Neutrophil (primary cell): ENCODE data around the gene CTXN1.

Experiments
- H3K27ac ChIP-seq: fragments of 200-600 bp; sonication (generic); 2 replicates; pipeline ENCODE4 v1.5.1; 2016; ENCODE audit warnings: mild to moderate bottlenecking, moderate library complexity
- H3K27me3 ChIP-seq: fragments of 200-600 bp; sonication (generic); 2 replicates; pipeline ENCODE4 v1.6.0; 2016; ENCODE audit warnings: mild to moderate bottlenecking
- H3K36me3 ChIP-seq: fragments of 200-600 bp; sonication (generic); 2 replicates; pipeline ENCODE4 v1.5.1; 2017
- H3K4me1 ChIP-seq, 2 experiments: fragments of 200-600 bp in 1 of 2; sonication (generic) in 1 of 2; 1 replicate in 1 of 2; 2 replicates in 1 of 2; pipeline versions ENCODE4 v1.5.1 to v1.6.1; 2013 to 2016; ENCODE audit warnings: low read depth in 1 of 2, low read length in 1 of 2, mild to moderate bottlenecking in 1 of 2, moderate library complexity in 1 of 2; ENCODE audit not compliant: control insufficient read depth in 1 of 2, insufficient read depth in 1 of 2
- H3K4me3 ChIP-seq, 2 experiments: fragments of 200-600 bp in 1 of 2; sonication (generic) in 1 of 2; 1 replicate in 1 of 2; 2 replicates in 1 of 2; pipeline ENCODE4 v1.5.1; 2013 to 2016; ENCODE audit warnings: low read depth in 1 of 2, low read length in 1 of 2, mild to moderate bottlenecking in 1 of 2, moderate library complexity in 1 of 2
- H3K9me3 ChIP-seq: fragments of 200-600 bp; sonication (generic); 2 replicates; pipeline ENCODE4 v1.5.1; 2016
- CTCF ChIP-seq: fragments of 200-600 bp; sonication (generic); IDR thresholded peaks from 2 replicates; pipeline ENCODE4 v1.5.1; 2016; ENCODE audit warnings: antibody characterized with exemption

Gene CTXN1

DNA sequence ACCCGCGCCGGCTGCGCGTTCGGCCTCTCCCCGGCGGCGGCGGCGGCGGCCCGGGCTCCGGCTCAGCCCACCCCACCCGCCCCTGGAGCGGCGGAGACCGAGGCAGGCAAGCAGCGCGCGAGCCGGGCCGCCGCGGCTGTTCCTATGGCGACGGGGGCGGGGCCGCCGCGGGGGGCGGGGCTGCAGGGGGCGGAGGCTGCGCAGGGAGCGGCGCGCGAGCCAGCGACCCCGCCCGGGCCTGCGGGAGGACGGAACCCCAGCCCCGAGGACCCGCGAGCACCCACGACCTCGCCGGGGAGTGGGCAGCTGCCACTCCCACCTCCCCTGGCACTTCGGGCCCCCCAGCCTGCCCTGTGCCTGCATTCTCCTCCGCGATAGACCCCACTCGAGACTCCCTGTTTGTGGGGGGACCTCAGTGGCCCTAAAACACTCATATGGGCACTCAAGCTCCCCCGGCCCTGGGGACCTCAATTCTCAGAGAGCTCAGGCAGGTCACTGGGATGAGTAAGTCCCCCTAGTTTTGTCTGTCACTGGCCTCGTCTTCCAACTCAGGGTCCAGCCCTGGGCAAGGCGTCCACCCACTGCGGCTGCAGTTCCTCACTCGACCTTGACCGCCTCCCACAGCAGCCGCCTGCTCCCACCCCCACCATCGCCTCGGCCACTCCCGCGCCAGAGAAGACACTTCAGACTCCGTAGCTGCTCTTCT lies at the start of gene CTXN1:
Gene CTXN1 (minus strand): TSS at position 115 of the 706 bp plus-strand sequence. CDS start 597 bp downstream, outside the sequence.
- peaks cover 9% of the 10 kb centered on the region for H3K36me3 ChIP-seq
- peak within 1 kb of the TSS; percentile 40 to 60 for H3K4me3 ChIP-seq
- H3K27me3 ChIP-seq: peaks cover 31% of the 10 kb centered on the region
- peaks cover 13 to 26% of the 10 kb centered on the region in 2 experiments for H3K4me1 ChIP-seq
- H3K9me3 ChIP-seq: no peaks in the 10 kb centered on the region
- no peak within 1 kb of the TSS for H3K27ac ChIP-seq
- no peak for TF ChIP-seq CTCF

DNA sequence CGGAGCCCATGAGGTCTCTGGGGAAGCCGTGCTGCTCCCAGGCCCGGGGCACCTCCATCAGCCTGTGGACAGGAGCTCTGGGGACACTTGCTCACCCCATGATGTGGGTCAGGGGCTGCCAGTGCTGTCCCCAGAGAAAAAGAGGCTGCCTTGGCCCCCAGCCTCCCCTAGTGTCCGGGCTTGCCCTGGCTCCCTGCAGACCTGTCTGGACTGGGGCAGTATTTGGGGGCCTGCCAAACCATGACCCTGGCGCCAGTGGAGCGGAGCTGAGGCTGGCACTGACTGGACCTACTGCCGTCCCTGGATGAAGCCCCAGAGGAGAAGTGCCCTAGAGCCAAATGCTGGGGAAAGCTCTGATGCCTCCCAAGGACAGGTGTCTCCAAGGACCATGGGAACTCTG lies 49.1 kb upstream of the CTXN1 start:
- H3K36me3 ChIP-seq: peaks cover 79% of the 10 kb centered on the region
- TF ChIP-seq CTCF: no peak
- H3K27ac ChIP-seq: no peak overlapping the region
- H3K9me3 ChIP-seq: no peaks in the 10 kb centered on the region
- no peaks in the 10 kb centered on the region for H3K4me1 ChIP-seq
- H3K4me3 ChIP-seq: no peak overlapping the region
- H3K27me3 ChIP-seq: no peaks in the 10 kb centered on the region

GRCh38 chr19:7973883-7974282 lies 47.9 kb upstream of the CTXN1 start:
- H3K36me3 ChIP-seq: peaks cover 73% of the 10 kb centered on the region
- no peak overlapping the region for H3K27ac ChIP-seq
- H3K4me1 ChIP-seq: no peaks in the 10 kb centered on the region
- no peak overlapping the region for H3K4me3 ChIP-seq
- H3K9me3 ChIP-seq: no peaks in the 10 kb centered on the region
- no peaks in the 10 kb centered on the region for H3K27me3 ChIP-seq
- TF ChIP-seq CTCF: no peak

DNA sequence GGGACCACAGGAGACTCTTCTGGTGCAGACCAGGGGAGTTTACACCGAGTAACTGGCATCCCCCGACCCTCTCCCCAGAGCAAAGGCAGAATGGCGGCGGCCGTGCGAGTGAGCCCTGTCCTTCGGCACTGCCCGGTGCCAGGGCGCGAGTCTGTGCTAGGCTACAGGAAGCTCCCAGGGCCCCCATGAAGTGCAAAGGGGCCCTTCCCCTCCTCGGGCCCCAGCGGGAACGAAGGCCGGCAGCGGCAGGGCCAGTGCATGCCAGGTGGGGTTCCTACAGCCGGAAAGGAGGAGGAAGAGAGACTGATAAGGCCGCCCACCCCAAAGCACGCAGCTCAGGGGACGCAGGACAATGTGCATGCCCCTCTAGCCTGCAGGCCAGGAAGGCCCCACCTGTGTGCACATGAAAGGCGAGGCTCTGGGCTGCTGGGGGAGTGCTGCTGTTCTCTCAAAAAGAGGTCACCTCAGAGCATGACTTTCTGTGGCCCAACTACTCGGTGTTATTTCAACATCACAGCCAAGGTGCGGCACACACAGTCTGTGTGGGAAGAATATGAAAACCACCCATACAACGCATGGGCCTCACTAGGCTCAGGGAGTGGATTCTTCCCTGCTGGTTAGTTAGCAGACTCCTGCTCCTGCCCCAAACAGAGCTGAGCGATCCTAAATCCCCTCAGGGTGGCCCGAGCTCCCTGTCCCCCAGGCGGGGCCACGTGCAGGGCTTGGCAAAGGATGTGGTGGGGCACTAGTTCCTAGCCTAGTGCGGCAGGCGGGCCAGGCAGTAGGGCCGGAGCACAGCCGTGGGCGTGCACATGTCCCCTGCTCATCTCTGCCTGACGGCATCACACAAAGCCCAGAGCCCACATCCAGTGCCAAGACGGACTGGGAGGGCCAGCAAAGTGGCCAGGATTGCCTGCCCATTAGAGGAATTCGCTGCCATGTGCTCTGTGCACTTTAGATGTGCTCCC lies 45.9 kb upstream of the CTXN1 start:
- Histone ChIP-seq H3K4me3 (no peak overlapping the region), H3K27ac (no peak overlapping the region), H3K27me3 (no peaks in the 10 kb centered on the region), H3K36me3 (peaks cover 71% of the 10 kb centered on the region), H3K4me1 (no peaks in the 10 kb centered on the region), H3K9me3 (no peaks in the 10 kb centered on the region)
- no peak for TF ChIP-seq CTCF

DNA sequence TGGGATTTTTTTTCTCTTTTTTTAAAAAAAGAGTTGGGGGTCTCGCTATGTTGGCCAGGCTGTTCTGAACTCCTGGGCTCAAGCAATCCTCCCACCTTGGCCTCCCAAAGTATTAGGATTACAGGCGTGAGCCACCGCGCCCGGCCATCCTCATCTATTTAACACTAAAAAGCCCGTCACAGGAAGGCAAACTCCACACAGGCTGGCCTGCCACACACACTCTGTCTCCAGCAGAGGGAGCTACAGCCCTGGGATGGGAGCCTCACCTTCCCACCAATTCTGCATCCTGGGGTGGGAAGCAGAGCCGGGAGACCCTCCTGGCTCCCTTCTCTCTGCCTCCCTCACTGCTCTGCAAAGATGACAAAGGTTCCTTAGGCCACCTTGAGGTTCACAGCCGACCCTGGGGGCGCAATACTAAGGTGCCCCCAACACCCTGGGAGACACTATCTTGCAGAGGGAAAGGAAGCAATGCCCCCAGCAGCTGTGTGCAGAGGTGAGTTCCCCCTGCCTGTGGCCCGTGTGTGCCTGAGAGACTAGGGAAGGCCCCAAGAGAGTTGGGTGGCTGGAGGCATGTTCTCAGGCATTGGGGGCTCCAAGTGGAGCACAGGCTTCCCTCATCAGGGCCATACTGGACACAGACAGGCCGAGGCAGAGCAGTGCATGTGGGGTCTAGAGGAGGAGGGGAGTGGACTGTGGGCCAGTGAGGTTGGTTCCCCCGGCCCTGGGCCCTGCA lies 44.9 kb upstream of the CTXN1 start:
- H3K4me3 ChIP-seq: no peak overlapping the region
- H3K36me3 ChIP-seq: peaks cover 80% of the 10 kb centered on the region
- no peaks in the 10 kb centered on the region for H3K27me3 ChIP-seq
- H3K4me1 ChIP-seq: no peaks in the 10 kb centered on the region
- H3K27ac ChIP-seq: no peak overlapping the region
- H3K9me3 ChIP-seq: no peaks in the 10 kb centered on the region
- peak; percentile 19 for TF ChIP-seq CTCF
